Measurements from ENCODE around the gene CD200.

CD200 gene

GRCh38 chr3:112407888-112408702, 75.1 kb downstream of the CD200 start:
- TF ChIP-seq TEAD4 (IDR thresholded peaks at IDR 0.05) (no peak), CEBPB (IDR thresholded peaks at IDR 0.05) (no peak), REST (IDR thresholded peaks at IDR 0.05; ENCODE audit: low read depth) (no peak), TCF12 (IDR thresholded peaks at IDR 0.05; ENCODE audit: low read depth) (no peak), NFIC (IDR thresholded peaks at IDR 0.05) (no peak), FOXM1 (IDR thresholded peaks at IDR 0.05; ENCODE audit: borderline replicate concordance, low read depth) (no peak), YY1 (IDR thresholded peaks at IDR 0.05; ENCODE audit: low read depth) (no peak), CREB1 (IDR thresholded peaks at IDR 0.05; ENCODE audit: low read depth) (no peak), USF1 (IDR thresholded peaks at IDR 0.05) (no peak), ZBTB7A (IDR thresholded peaks at IDR 0.05; ENCODE audit: low read depth) (no peak), TAF1 (IDR thresholded peaks at IDR 0.05; ENCODE audit: low read depth) (no peak), RAD21 (IDR thresholded peaks at IDR 0.05; ENCODE audit: low read depth) (no peak), EGR1 (IDR thresholded peaks at IDR 0.05) (no peak), EP300 (IDR thresholded peaks at IDR 0.05; ENCODE audit: borderline replicate concordance) (no peak), MAX (IDR thresholded peaks at IDR 0.05) (no peak)

- TF ChIP-seq RAD21 (IDR thresholded peaks at IDR 0.05; ENCODE audit: low read depth) (no peak), EP300 (IDR thresholded peaks at IDR 0.05; ENCODE audit: borderline replicate concordance) (no peak), TAF1 (IDR thresholded peaks at IDR 0.05; ENCODE audit: low read depth) (no peak), MAX (IDR thresholded peaks at IDR 0.05) (no peak), ZBTB7A (IDR thresholded peaks at IDR 0.05; ENCODE audit: low read depth) (no peak), EGR1 (IDR thresholded peaks at IDR 0.05) (no peak), REST (IDR thresholded peaks at IDR 0.05; ENCODE audit: low read depth) (no peak), FOXM1 (IDR thresholded peaks at IDR 0.05; ENCODE audit: borderline replicate concordance, low read depth) (no peak), CEBPB (IDR thresholded peaks at IDR 0.05) (no peak), NFIC (IDR thresholded peaks at IDR 0.05) (no peak), USF1 (IDR thresholded peaks at IDR 0.05) (no peak), CREB1 (IDR thresholded peaks at IDR 0.05; ENCODE audit: low read depth) (no peak), TCF12 (IDR thresholded peaks at IDR 0.05; ENCODE audit: low read depth) (no peak), TEAD4 (IDR thresholded peaks at IDR 0.05) (no peak), YY1 (IDR thresholded peaks at IDR 0.05; ENCODE audit: low read depth) (no peak)
Observed at GRCh38 chr3:112409041-112409440, 76.1 kb downstream of the CD200 start.

GRCh38 chr3:112411425-112411824, 78.5 kb downstream of the CD200 start:
- TF ChIP-seq YY1 (IDR thresholded peaks at IDR 0.05; ENCODE audit: low read depth) (no peak), TEAD4 (IDR thresholded peaks at IDR 0.05) (no peak), TCF12 (IDR thresholded peaks at IDR 0.05; ENCODE audit: low read depth) (no peak), RAD21 (IDR thresholded peaks at IDR 0.05; ENCODE audit: low read depth) (no peak), EGR1 (IDR thresholded peaks at IDR 0.05) (no peak), CEBPB (IDR thresholded peaks at IDR 0.05) (no peak), EP300 (IDR thresholded peaks at IDR 0.05; ENCODE audit: borderline replicate concordance) (no peak), FOXM1 (IDR thresholded peaks at IDR 0.05; ENCODE audit: borderline replicate concordance, low read depth) (no peak), ZBTB7A (IDR thresholded peaks at IDR 0.05; ENCODE audit: low read depth) (no peak)
